Chondrocyte (in vitro differentiated cells): ENCODE results near the gene STOM. TPM values are rescaled to one million over a fixed set of nuclear protein-coding genes. Genes with fewer than 3 reads are reported as not detected.
A peak's percentile ranks its signal among the peaks of the same experiment; 100 is the strongest.

ENCODE experiments used
- DNase-seq: peaks from one replicate; pipeline ENCODE4 v3.0.0; 2021; ENCODE audit warnings: mixed read lengths, low spot score
- H3K27ac Mint-ChIP-seq: one replicate; pipeline ENCODE4 v1.8.0; 2021; ENCODE audit warnings: mild to moderate bottlenecking, moderate library complexity, mixed read lengths; ENCODE audit not compliant: unreplicated experiment
- H3K27me3 Mint-ChIP-seq: 2 replicates; pipeline ENCODE4 v1.8.0; 2021; ENCODE audit warnings: low read depth, mixed read lengths
- H3K36me3 Mint-ChIP-seq: 2 replicates; pipeline ENCODE4 v1.8.0; 2021; ENCODE audit warnings: low read depth, mixed read lengths
- H3K4me1 Mint-ChIP-seq: 2 replicates; pipeline ENCODE4 v1.8.0; 2021; ENCODE audit warnings: low read depth, mild to moderate bottlenecking, mixed read lengths
- H3K4me3 Mint-ChIP-seq: one replicate; pipeline ENCODE4 v1.8.0; 2021; ENCODE audit warnings: mild to moderate bottlenecking, moderate library complexity, mixed read lengths; ENCODE audit not compliant: unreplicated experiment
- H3K9me3 Mint-ChIP-seq: 2 replicates; pipeline ENCODE4 v1.8.0; 2021; ENCODE audit warnings: low read depth, mixed read lengths
- CTCF ChIP-seq: fragments of 200-600 bp; sonication (generic); IDR thresholded peaks from 2 replicates; pipeline ENCODE4 v1.5.0; 2021; ENCODE audit warnings: antibody characterized with exemption, mild to moderate bottlenecking, moderate library complexity
- total RNA-seq: library from RNA; stranded (reverse); gene quantifications from 3 replicates; pipeline ENCODE4 v1.2.1, GENCODE V29; 2021

Gene STOM
- total RNA-seq, 1 donor from 2014 or later = 83.6 TPM

- Mint-ChIP-seq H3K4me3 (no peak overlapping the region), H3K27me3 (no peaks in the 10 kb centered on the region), H3K36me3 (peaks cover 50% of the 10 kb centered on the region), H3K4me1 (peaks cover 50% of the 10 kb centered on the region), H3K9me3 (peaks cover 3% of the 10 kb centered on the region), H3K27ac (peak overlapping the region; percentile 86)
- DNase-seq = no peak
- TF ChIP-seq CTCF = no peak
Observed at GRCh38 chr9:121318631-121319382, 51.2 kb downstream of the STOM start.

- Mint-ChIP-seq H3K9me3 (peaks cover 3% of the 10 kb centered on the region), H3K27ac (peak overlapping the region; percentile 50), H3K4me1 (peaks cover 43% of the 10 kb centered on the region), H3K4me3 (no peak overlapping the region), H3K27me3 (no peaks in the 10 kb centered on the region), H3K36me3 (peaks cover 50% of the 10 kb centered on the region)
- TF ChIP-seq CTCF = no peak
- DNase-seq = no peak
Observed at GRCh38 chr9:121317737-121318630, 52.1 kb downstream of the STOM start.

- H3K9me3 Mint-ChIP-seq = no peaks in the 10 kb centered on the region
- H3K27ac Mint-ChIP-seq = no peak overlapping the region
- no peak for TF ChIP-seq CTCF
- H3K4me3 Mint-ChIP-seq = no peak overlapping the region
- H3K27me3 Mint-ChIP-seq = no peaks in the 10 kb centered on the region
- DNase-seq = no peak
- H3K36me3 Mint-ChIP-seq = peaks cover 45% of the 10 kb centered on the region
- H3K4me1 Mint-ChIP-seq = peaks cover 32% of the 10 kb centered on the region
Observed at GRCh38 chr9:121316852-121317373, 53.1 kb downstream of the STOM start.

GRCh38 chr9:121316378-121316777 lies 53.7 kb downstream of the STOM start:
- H3K4me1 Mint-ChIP-seq = peaks cover 32% of the 10 kb centered on the region
- TF ChIP-seq CTCF = no peak
- H3K36me3 Mint-ChIP-seq = peaks cover 48% of the 10 kb centered on the region
- no peaks in the 10 kb centered on the region for H3K9me3 Mint-ChIP-seq
- H3K27ac Mint-ChIP-seq = no peak overlapping the region
- H3K27me3 Mint-ChIP-seq = no peaks in the 10 kb centered on the region
- H3K4me3 Mint-ChIP-seq = no peak overlapping the region
- DNase-seq = no peak

GRCh38 chr9:121313458-121314152 lies 56.4 kb downstream of the STOM start:
- DNase-seq = peak; percentile 74
- Mint-ChIP-seq H3K4me1 (peaks cover 11% of the 10 kb centered on the region), H3K27me3 (no peaks in the 10 kb centered on the region), H3K9me3 (no peaks in the 10 kb centered on the region), H3K4me3 (no peak overlapping the region), H3K36me3 (peaks cover 37% of the 10 kb centered on the region), H3K27ac (no peak overlapping the region)
- TF ChIP-seq CTCF = no peak
